ENCODE data around the gene TCAF1.
"Not testable (repeated sequence)": the region's sequence is repeated elsewhere in the genome, so short reads cannot be mapped to it uniquely, and the experiment has no call there.

DNA sequence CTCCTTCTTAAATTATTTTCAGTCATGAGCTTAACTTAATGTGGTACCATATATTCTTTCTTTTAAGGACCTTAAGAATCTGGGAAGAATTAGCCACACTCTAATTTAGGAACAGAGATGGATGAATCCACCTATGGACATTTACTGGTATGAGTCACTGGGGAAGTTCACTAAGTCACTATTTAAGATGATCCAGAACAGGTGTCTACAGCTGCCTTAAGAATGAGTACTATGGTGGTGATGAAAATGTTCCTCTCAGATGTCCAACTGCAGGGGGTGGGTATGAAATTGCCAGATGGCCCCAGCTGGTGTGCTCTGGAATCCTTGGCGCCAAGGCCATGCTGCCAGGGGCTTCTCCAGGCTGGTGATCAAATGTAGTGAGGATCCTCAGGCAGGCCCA lies 61.9 kb downstream of the TCAF1 start:
- not testable (repeated sequence) for TF ChIP-seq CTCF (IDR thresholded peaks at IDR 0.05); POLR2AphosphoS5 (IDR thresholded peaks at IDR 0.05); POLR2A (IDR thresholded peaks at IDR 0.05); EP300 (IDR thresholded peaks at IDR 0.05; ENCODE audit: low read depth)

All from transverse colon (tissue), 4 donors.